ENCODE data around the gene HAPLN2. TPM values are rescaled to one million over a fixed set of nuclear protein-coding genes. Genes with fewer than 3 reads are reported as not detected.

The HAPLN2 gene
- total RNA-seq, 1 donor from 2014 or later = not detected

DNA sequence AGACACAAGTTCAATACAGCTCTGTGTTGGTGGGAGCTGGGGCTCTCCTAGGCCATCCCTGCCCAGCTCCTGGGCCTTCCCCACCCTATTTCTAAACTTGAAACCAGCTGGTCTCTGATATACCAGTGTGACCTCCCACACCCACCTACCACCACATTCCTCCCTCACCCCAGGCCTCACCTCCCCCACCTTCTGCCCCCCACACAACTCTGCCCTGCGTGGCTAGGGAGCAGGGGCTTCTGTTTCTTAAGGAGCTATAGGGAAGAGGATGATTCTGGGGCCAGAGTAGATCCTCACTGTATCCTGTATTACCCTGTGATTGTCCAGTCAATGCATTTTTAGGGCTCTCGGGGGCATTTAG lies 41.5 kb downstream of the HAPLN2 start:
- peak; percentile 77 for DNase-seq (ENCODE audit: low read depth)

DNA sequence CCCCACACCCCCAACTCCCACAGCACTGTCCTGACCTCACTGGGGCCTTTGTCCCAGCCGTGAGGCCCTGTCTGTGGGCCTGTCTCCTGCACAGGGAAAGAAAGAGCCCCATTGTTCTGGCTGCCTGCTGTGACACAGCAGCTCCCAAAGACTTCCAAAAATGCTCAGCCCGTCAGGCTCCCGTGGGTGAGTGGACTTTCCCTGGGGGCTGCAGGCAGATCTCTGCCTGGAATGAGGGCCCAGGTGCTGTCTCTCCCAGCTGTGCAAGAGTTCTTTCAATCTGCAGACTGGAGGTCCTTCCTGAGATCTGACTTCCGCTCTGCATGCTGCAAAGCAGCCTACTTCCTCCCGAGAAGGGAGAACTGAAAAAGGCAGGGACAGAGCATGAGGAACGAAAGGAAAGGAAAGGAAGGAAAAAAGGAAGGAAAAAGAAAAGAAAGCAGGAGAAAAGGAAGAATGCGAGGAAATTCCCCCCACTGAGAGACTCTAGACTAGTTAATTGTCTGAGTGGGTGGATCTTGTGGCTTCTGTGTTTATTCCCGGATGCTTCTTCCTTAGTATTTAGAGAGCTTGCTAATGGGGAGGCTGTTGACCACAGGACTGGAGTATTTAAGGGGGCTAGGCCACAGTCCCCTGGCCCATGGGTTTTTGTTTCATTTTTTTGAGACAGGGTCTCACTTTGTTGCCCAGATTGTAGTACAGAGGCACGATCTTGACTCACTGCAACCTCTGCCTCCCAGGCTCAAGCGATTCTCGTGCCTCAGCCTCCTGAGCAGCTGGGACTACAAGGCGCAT lies 43.0 kb downstream of the HAPLN2 start:
- peak; percentile 75 for DNase-seq (ENCODE audit: low read depth)

DNA sequence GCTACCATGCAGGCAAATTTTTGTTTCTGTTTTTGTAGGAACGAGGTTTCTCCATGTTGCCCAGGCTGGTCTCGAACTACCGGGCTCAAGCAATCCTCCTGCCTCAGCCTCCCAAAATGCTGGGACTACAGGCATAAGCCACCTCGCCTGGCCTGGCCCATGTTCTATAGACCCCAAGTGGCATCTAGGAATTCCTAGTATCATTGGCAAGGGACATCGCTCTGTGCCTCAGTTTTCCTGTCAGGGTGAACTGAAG lies 43.5 kb downstream of the HAPLN2 start:
- no peak for DNase-seq (ENCODE audit: low read depth)

DNA sequence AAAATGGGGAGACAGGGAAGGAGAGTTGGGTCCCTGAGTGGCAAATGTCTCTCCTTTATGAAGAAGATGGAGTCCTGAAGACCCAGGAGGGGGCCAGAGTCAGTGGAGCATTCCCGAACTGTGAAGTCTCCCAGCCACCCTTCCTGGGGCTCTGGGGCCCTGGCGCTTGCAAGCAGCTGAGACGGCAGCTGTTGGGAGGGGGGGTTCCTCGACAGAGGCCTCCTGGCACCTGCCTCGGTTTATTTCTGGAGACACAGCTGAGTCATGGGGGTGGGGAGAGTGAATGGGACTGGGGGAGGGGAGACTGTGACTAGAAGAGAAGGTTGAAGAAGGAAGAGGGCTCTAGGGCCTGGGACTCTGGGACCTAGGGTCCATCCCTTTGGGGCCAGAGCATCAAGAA lies 44.0 kb downstream of the HAPLN2 start:
- peak; percentile 99 for DNase-seq (ENCODE audit: low read depth)

DNA sequence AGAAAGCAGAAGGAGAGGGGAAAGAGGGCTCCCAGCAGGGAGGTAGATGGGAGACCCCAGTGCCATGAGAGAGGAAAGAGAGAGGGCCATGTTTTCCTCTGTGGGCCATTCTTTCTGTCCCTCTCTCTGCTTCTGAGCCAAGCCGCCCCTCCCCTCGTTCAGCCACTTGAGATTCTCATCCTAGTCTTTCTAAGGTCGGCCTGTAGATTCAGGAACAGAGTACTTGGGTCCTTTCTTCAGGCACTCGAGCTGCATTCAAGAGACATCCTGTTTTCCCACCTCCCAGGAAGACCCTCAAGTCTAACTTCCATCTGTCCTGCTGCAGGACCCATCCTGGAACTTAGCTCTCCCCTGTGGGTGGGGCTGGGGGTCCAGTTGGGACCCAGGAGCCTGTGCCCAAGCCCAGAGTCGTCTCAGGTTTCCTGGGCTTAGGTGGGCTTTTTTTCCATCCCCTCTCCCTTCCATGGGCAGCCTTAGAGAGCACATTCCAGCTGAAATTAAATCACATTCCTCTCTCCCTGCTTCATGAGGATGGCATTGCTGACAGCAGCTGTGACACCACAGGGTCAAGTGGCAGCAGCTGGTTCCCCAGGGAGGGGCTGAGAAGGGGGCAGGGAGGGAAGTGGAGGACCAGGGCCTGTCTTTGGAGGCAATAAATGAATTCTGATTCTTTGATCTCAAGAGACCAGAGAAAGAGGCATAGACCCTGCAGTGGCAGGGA lies 45.0 kb downstream of the HAPLN2 start:
- peak; percentile 96 for DNase-seq (ENCODE audit: low read depth)

DNA sequence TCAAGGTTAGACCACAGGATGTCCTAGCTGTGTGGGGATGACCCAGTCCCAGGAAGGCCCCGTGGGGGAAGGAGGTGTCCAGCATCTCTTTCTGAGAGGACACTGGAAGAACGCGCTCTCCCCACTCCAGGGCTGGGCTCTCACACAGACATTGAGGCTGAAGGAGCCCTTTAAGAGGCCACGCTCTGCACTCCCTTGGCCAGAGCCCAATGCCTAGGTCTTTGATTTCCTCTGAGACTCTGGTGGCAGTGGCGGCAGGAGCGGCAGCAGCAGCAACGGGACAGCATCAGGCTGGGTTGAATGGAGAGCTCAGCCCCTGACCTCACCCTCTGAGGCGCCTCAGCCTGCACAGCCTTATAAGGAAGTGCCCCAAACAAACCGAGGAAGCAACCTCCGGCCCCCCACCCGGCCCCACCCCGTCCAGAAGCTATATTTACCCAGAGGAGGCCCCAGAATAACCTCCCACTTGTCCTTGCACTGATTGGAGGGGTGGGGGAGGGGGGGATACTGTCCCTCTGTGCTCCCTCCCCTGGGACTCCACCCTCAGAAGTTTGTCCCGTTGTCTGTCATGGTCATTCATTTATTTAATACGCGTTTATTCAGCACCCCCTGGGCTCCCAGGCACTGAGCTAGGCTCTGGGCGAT lies 45.7 kb downstream of the HAPLN2 start:
- peak; percentile 96 for DNase-seq (ENCODE audit: low read depth)

DNA sequence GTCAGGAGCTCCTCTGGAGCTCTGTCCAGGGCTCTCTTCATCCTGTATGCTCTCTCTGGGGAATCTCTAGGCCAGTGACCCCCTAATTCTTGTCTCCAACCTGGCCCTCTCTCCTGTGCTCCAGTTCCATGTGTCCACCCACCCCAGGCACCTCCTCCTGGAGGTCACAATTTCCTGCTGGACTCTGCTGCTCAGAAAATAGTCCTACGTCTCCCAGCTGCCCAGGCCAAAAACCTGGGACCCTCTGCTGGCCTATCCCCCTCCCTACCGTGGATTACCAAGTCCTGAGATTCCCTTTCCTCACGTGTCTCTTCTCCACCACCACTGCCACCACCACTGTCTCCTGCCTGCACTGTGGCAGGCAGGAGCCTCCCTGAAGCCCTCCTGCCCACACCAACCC lies 46.3 kb downstream of the HAPLN2 start:
- peak; percentile 53 for DNase-seq (ENCODE audit: low read depth)

DNA sequence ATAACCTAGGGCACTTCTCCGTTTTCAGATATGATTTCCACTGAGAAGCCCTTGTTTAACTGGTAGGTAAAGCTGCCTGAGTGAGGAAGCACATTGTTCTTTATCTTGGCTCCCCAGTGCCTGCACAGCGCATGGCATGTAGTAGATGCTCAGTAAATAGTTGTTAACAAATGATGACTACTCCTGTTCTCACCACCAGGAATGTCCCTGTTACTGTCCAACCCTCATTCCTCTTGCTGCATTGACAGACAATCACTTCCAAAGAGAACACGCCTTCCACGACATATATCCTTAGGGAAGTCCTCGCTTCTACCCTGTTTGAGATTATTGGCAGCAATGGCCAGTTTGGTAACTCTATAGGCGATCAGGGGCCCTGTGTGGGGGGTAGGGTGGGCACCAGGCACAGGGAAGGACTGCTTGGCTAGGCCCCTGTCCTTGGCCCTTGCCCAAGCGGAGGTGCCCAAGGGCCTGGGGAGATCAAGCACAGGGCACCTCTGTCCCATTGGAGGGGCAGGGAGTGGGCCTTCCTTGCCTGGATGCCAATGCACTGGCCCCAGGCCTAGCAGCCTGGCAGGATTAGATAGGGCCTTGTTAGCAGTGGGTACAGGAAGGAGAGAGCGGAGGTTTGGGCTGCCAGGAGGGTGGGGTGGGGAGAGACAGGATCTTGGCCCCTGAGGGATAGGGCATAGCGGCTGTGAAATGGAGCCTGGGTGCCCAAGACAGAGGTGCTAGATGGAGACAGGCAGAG lies 47.8 kb downstream of the HAPLN2 start:
- peak; percentile 68 for DNase-seq (ENCODE audit: low read depth)

DNA sequence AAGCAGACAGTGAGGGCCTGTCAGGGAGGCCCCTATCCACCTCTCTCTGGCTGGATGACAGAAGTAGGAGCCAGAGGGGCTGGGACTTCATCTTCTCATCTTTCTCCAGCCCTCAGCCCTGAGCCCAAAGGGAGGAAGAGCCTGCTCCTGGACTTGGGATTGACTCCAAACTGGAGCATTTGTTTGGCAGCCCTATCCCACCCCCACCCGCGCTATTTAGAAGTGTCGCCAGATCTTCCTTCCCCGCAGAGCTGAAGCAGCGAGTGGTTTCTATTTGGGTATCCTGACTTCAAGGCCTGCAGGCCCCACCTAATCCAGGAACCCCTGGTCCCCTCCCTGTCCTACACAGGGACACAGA lies 48.4 kb downstream of the HAPLN2 start:
- DNase-seq (ENCODE audit: low read depth) = peak; percentile 94

DNA sequence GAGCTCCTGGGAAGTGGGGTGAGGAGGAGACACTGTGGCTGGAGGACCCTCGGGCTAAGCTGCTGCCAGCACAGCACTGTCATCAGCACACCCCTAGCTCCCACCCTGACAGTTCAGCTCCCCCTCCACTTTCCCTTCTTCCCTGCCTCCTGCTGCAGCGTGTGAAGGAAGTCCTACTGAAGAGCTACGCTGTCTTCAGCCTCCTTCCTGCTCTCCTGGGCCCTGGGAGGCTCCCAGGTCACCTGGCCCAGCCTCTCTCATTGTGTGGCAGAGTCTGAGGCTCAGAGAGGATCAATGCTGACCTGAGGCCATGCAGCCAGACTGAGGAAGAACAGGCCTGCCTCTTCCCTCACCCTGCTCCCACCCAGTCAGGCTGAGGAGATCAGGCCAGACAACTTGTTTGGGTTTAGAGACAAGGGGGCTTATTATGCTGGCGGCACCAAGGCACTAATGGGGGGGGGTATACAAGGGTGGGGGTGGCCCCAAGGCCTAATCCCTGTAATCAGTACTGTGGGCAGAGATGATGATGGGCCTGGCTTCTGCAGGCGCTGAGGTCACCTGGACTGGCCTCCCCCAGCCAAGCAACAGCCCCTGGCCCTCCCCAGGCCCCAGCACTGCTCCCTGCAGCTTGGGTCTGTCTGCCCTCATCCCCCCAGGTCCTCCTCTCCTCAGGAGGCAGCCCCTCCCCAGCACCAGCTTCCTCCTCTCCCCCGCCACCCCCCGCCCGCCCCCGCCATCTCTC lies 48.9 kb downstream of the HAPLN2 start:
- no peak for DNase-seq (ENCODE audit: low read depth)

DNA sequence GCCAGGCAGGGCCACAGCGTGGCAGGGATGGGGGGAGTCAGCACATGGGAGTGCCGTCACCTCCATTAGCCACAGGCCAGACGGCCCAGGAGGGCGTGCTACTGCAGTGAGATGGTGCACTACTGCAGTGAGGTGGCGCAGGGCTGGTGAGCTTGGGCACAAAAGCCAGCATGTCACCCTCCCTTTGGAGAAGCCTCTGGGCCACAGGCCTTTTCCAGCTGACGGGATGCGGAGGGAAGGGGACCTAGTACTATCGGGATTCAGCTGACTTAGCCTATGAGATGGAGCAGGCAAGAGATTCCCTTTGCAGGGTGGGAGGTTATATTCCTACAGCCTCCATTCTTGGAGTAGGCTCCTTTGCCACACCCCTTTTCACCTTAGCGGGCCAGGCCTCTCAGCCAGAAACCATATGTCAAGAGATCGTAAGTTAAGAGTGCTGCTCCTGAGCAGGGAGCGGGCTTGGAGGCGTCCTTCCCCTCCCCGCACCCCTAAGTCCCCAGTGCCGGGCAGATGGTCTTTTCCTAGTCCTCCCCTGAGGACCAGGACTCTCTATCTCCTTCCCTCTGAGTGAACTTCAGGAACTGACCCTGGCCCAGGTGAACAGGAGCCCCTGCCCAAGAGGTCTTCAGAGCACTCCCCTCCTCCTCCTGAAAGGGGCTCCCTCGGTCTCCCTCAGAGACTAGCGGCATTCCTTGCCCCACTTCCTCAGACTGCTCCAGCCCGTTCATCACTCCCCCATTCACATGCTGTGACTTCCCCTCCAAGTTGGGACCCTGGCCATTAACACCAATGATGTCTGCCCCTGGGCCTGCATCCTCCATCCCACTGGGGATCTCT lies 49.8 kb downstream of the HAPLN2 start:
- peak; percentile 63 for DNase-seq (ENCODE audit: low read depth)

DNA sequence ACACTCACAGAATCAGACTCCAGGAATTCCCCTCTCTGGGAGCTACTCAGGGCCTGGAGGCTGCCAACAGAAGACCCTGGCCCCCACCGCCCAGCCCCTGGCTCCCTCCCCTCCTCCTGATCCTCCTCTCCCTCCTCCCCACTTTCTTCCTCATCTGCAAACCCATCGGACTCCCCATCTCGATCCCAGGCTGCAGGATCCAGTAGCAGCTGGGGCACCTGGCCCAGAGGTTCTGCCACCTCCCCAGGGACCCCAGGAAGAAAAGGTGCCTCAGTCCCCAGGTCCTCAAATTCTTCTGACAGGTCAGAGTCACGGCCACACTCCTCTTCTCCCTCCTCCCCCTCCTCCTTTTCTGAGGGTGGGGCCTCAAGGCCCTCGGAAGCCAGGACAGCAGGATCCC lies 50.6 kb downstream of the HAPLN2 start:
- peak; percentile 25 for DNase-seq (ENCODE audit: low read depth)

DNA sequence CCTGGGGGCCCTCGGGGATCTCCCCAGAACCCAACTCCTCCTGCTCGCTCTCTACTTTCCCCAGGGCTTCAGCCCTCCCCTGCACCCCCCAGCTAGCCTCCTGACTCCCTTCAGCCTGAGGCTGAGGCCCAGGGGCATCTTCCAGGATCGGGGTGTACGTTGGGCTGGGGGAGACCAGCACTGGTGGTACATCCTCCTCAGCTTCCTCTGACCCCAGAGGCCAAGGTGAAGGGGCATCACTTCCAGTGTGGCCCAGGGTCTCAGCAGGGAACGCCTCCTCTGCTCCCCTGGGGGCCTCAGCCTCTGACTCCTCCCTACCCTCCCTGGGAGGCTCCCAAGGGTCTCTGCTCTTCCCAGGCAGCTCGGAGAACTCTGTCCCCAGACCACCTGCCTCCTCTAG lies 51.1 kb downstream of the HAPLN2 start:
- DNase-seq (ENCODE audit: low read depth) = no peak

DNA sequence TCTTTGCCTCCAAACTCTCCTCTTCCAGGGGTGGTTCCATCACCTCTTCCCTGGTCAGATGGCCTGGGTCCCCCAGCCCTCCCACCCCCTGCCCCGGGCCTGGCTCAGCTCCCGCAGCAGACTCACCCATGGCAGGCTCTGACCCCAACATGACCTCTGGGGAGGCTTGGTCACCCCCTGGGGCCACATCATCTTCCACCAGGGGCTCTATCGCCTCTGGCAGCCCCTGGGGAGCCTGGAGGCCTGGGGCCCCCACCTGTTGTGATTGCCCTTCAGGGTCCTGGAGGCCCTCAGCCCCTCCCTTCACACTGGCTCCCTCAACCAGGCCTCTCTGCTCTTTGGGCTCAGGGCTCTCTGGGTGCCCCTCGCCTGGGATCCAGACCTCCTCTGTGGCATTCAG lies 51.6 kb downstream of the HAPLN2 start:
- DNase-seq (ENCODE audit: low read depth) = peak; percentile 26

DNA sequence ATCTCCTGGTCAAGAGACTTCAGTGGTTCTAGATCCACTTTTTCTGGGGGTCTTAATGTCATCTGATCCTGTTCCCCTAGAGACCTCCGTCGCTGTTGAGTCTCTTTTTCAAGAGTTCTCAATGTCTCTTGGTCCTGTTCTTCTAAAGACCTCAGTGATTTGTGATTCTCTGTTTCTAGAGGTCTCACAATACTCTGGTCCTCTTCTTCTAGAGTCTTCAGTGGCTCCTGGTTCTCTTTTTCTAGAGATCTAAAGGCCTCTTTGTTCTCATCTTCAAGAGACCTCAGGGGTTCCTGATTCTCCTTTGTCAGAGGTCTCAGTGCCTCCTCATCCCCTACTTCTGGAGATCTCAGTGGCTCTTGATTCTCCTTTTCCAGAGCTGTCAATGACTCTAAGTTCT lies 52.6 kb downstream of the HAPLN2 start:
- DNase-seq (ENCODE audit: low read depth) = no peak

DNA sequence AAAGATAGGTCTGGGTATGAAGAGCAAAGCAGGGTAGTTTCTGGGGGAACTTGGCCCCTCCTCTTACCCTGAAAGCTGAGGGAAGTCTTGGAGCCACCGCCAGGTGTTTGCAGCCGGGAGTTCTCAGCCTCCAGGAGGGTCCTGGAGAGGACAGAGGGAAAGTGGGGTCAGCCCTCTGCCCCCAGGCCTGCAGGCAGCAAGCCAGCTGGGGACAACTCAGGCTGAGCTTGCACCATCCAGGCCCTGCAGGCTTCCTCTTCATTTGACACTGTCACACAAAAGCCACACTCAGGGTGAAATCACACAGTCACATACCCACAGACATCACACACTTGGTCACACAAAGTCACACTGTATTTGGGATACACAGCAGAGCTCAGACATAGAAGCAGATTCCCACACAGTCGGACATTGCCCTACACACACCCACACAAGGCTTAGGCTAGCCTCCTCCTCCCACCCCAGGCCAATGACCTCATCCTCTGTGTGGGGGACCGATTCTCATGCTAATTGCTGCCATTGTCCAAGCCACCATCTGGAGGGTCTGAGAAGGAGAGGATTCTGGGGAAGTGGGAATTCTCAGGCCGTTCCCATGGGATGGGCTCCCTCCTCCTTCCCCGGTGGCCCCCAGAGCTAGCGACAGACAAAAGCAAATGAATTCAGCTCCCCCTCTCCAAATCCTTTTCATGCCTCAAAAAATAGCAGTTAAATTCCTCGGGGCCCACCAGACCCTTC lies 54.3 kb downstream of the HAPLN2 start:
- DNase-seq (ENCODE audit: low read depth) = peak; percentile 59

Measured in myocyte (in vitro differentiated cells).